ENCODE data around the gene NFX1. TPM values are rescaled to one million over a fixed set of nuclear protein-coding genes. Genes with fewer than 3 reads are reported as not detected.
"Not testable (repeated sequence)": the region's sequence is repeated elsewhere in the genome, so short reads cannot be mapped to it uniquely, and the experiment has no call there.

Gene NFX1
- total RNA-seq, 2 experiments from 2014 or later = 47.4 to 48.2 TPM

DNA sequence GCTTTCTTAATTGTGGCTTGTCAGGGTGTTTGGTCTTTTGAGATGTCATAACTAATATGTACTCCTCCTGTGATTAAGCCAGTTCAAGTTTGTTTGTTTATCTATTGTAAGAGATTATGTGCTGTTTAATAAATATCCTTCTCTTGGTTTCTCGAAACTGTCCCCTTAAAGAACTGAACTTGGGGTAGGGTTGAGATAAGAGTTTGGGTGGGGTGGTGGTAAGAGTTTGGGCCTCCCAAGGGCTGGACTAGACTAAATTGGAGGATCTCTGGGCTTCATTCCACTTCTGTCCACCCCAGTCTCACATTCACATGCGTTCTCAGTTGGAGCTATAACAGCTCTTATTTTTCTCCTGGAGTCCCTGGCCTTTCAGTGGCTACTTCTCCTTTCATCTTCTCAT is 73.8 kb downstream of the NFX1 start:
- no peak for ATAC-seq (ENCODE audit: low read depth)
- Mint-ChIP-seq H3K27ac (no peak overlapping the region), H3K27me3 (no peaks in the 10 kb centered on the region), H3K9me3 (no peaks in the 10 kb centered on the region), H3K4me3 (no peak overlapping the region), H3K36me3 (peaks cover 15% of the 10 kb centered on the region), H3K4me1 (no peaks in the 10 kb centered on the region)
- no peak for DNase-seq
- POLR2A ChIA-PET = no interaction called here

DNA sequence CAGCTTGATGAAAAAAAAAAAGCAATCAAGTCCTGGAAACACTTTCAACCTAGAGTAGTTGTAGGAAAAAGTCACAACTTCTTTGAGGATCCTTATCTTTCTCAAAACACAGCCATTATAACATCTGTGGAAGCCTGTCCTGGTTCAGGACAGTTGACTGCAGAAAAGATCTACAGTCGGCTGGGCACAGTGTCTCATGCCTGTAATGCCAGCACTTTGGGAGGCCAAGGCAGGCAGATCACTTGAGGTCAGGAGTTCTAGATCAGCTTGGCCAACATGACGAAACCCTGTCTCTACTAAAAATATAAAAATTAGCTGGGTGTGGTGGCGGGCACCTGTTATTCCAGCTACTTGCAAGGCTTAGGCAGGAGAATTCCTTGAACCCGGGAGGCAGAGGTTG is 74.5 kb downstream of the NFX1 start:
- H3K4me1 Mint-ChIP-seq; H3K27me3 Mint-ChIP-seq; ATAC-seq (ENCODE audit: low read depth); DNase-seq; H3K4me3 Mint-ChIP-seq; H3K9me3 Mint-ChIP-seq; H3K27ac Mint-ChIP-seq; POLR2A ChIA-PET: not testable (repeated sequence)
- peaks cover 18% of the 10 kb centered on the region for H3K36me3 Mint-ChIP-seq

DNA sequence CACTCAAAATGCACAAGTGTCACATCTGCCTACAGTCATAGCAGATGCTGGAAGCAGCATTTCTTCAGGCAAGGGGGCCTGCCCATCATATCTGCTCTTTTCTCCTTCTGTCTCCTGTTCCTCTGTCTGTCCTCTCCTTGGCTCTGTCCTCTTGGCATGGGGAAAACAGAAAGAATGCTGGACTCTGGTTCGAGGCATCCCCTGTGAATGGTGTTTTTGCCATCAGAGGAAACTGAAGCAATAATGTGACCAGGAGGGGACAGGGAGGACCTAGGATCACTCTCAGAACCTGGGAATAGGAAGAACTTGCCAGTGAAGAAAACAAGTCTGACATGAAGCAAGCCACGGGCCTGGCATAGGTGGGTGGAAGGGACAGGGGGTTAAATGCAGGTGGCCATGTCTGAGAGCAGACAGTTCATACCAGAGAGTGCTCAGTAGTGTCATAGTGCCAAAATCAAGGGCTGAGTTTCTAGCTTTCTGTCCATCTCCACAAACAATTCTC is 76.7 kb downstream of the NFX1 start:
- no peak overlapping the region for H3K4me3 Mint-ChIP-seq
- H3K27me3 Mint-ChIP-seq = no peaks in the 10 kb centered on the region
- H3K9me3 Mint-ChIP-seq = no peaks in the 10 kb centered on the region
- ATAC-seq (ENCODE audit: low read depth) (no peak), DNase-seq (no peak)
- POLR2A ChIA-PET = no interaction called here
- H3K4me1 Mint-ChIP-seq = peaks cover 4% of the 10 kb centered on the region
- peaks cover 18% of the 10 kb centered on the region for H3K36me3 Mint-ChIP-seq
- H3K27ac Mint-ChIP-seq = no peak overlapping the region

DNA sequence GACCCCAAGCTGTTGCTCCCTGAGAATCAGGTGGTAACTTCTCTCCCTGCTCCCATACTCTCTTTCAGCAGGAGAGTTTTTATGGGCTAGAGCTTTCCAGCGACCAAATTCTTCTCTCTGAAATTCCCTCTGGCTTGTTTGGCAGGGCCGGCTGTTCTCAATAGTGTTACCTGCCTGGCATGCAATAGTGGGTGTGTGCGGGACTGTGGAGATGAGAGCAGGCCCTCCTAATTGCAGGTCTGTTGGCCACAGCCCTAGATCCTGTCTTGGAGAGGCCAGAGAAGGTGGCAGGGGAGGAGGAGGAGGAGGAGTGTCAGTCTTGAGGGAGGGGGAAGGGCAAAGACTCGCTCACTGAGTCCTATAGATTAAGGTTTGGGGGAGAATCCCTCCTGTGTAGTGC is 82.6 kb downstream of the NFX1 start:
- Mint-ChIP-seq H3K27ac (no peak overlapping the region), H3K27me3 (no peaks in the 10 kb centered on the region), H3K4me1 (peaks cover 4% of the 10 kb centered on the region), H3K36me3 (peaks cover 2% of the 10 kb centered on the region), H3K9me3 (no peaks in the 10 kb centered on the region), H3K4me3 (no peak overlapping the region)
- DNase-seq (peak; percentile 9), ATAC-seq (ENCODE audit: low read depth) (no peak)
- POLR2A ChIA-PET = no interaction called here

DNA sequence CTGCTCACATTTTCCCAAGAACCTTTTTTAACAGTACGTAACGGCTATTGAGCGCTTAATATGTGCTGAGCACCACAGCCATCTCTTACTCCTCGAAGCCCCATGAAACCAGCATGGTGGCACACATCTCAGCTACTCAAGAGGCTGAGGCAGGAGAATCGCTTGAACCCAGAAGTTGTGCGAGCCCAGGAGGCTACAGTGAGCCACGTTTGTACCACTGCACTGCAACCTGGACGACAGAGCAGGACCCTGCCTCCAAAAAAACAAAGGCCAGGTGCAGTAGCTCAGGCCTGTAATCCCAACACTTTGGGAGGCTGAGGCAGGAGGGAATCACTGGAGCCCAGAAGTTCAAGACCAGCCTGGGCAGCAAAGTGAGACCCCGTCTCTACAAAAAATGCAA is 83.9 kb downstream of the NFX1 start:
- H3K27ac Mint-ChIP-seq = no peak overlapping the region
- no peaks in the 10 kb centered on the region for H3K27me3 Mint-ChIP-seq
- peak; percentile 27 for DNase-seq
- H3K36me3 Mint-ChIP-seq = peaks cover 2% of the 10 kb centered on the region
- peaks cover 4% of the 10 kb centered on the region for H3K4me1 Mint-ChIP-seq
- H3K4me3 Mint-ChIP-seq = no peak overlapping the region
- H3K9me3 Mint-ChIP-seq = no peaks in the 10 kb centered on the region
- POLR2A ChIA-PET = no interaction called here
- no peak for ATAC-seq (ENCODE audit: low read depth)

DNA sequence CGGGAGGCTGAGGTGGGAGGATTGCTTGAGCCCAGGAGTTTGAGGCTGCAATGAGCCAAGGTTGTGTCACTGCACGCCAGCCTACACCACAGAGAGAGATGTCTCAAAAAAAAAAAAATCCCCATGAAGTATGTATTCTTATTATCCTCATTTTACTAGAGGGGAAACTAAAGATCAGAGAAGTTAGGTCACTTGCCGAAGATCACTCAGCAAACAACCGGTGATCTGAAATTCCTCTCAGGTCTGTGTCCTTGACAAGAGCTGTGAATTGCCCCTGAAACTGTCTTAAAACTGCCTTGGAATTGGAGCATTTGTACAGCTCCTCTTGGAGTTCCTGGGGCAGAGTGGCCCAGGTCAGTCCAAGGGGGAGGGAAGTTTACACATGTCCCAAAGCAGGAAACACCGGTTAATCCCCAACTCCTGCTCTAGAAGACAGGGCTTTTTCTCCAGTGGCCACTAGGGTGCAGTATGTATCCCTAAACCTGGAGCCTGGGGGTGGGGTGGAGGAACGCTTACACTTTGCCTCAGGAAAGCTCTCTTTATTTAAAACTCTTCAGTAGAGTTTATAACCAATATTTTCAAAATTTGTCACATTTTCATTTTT is 84.4 kb downstream of the NFX1 start:
- no peak overlapping the region for H3K4me3 Mint-ChIP-seq
- ATAC-seq (ENCODE audit: low read depth) (peak; percentile 78), DNase-seq (peak; percentile 46)
- no peaks in the 10 kb centered on the region for H3K27me3 Mint-ChIP-seq
- peaks cover 4% of the 10 kb centered on the region for H3K4me1 Mint-ChIP-seq
- no peak overlapping the region for H3K27ac Mint-ChIP-seq
- no peaks in the 10 kb centered on the region for H3K36me3 Mint-ChIP-seq
- no peaks in the 10 kb centered on the region for H3K9me3 Mint-ChIP-seq
- POLR2A ChIA-PET = interaction anchor here (0.7 to 1.0 kb wide), 2 partner anchors 92 to 98 kb away, joined by 3 read pairs; no protein-coding TSS in a partner anchor

DNA sequence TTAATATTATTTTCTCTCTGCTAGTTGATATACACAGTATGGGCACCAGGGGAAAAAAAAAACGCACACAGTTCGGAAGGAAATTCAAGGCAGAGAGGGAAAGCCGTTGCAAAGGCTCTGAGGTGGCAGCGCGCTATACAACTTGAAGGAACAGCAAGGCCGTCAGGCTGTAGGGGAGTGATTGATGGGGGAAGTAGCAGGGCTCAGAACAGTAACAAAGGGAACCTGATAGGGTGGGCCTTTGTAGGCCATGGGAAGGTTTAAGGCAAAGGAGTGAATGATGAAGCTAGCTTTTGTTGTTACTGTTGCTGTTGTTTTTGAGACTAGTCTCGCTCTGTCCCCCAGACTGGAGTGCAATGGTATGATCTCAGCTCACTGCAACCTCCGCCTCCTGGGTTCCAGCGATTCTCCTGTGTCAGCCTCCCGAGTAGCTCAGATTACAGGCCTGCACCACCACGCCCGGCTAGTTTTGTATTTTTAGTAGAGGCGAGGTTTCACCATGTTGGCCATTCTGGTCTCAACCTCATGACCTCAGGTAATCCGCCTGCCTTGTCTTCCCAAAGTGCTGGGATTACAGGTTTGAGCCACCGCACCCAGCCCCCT is 85.0 kb downstream of the NFX1 start:
- Mint-ChIP-seq H3K27ac (no peak overlapping the region), H3K4me3 (no peak overlapping the region)
- DNase-seq = peak; percentile 18

DNA sequence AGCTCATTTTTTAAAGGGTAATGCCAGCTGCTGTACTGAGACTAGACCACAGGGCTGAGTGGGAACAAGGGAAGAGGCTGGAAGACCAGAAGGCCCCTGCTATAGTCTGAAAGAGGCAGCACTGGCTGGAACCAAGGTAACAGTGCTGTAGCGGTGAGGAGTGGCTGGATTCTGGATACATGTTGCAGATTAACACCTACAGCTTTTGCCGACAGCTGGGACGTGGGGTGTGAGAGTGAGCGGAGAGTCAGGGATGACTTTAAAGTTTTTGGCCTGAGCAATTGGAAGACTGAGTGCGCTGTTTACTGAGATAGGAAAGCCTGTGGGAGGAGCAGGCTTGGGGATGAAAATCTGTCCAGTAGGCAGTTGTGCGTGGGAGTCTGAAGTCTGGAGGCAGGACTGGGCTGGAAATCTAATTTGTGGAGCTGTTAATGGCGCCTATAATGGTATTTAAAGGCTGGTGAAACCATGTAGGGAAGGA is 85.6 kb downstream of the NFX1 start:
- Mint-ChIP-seq H3K27ac (peak overlapping the region; percentile 5), H3K36me3 (no peaks in the 10 kb centered on the region), H3K27me3 (no peaks in the 10 kb centered on the region), H3K9me3 (no peaks in the 10 kb centered on the region), H3K4me1 (peaks cover 4% of the 10 kb centered on the region), H3K4me3 (no peak overlapping the region)
- ATAC-seq (ENCODE audit: low read depth) (no peak), DNase-seq (no peak)
- POLR2A ChIA-PET = no interaction called here

More for the DNA sequence above, 85.0 kb downstream of the NFX1 start:
- H3K27me3 Mint-ChIP-seq = no peaks in the 10 kb centered on the region
- ATAC-seq (ENCODE audit: low read depth) = peak; percentile 25
- H3K36me3 Mint-ChIP-seq = no peaks in the 10 kb centered on the region
- H3K4me1 Mint-ChIP-seq = peaks cover 4% of the 10 kb centered on the region
- no peaks in the 10 kb centered on the region for H3K9me3 Mint-ChIP-seq
- POLR2A ChIA-PET = interaction anchor here (0.7 to 1.0 kb wide), 2 partner anchors 91 to 98 kb away, joined by 3 read pairs; no protein-coding TSS in a partner anchor

DNA sequence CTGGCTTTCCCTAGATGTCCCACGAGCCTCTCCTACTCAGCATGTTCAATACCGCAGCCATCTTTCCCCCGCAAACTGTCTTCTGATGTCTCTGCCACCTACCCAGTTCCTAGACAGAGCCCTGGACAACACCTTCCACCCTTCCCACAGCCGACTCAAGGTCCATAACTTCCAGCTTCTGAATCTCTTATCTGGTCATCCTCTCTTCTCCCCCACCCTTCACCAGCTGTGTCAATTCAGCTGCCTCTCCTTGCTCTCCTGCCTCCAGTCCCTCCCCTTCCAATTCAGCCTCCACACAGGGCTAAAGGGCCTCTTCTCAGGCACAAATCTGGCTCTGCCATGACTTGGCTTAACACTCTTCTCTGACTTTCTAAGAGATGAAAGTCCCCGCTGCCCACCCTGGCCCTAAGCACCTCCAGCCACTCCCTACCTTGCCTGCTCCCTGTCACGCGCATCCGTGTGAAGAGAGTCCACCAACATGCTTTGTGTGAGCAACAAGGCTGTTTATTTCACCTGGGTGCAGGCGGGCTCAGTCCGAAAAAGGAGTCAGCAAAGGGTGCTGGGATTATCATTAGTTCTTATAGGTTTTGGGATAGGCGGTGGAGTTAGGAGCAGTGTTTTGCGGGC is 86.9 kb downstream of the NFX1 start:
- POLR2A ChIA-PET = no interaction called here
- Mint-ChIP-seq H3K4me1 (no peaks in the 10 kb centered on the region), H3K36me3 (no peaks in the 10 kb centered on the region), H3K4me3 (no peak overlapping the region), H3K27ac (peak overlapping the region; percentile 7), H3K27me3 (peaks cover 2% of the 10 kb centered on the region), H3K9me3 (no peaks in the 10 kb centered on the region)
- ATAC-seq (ENCODE audit: low read depth) = no peak
- peak; percentile 7 for DNase-seq

DNA sequence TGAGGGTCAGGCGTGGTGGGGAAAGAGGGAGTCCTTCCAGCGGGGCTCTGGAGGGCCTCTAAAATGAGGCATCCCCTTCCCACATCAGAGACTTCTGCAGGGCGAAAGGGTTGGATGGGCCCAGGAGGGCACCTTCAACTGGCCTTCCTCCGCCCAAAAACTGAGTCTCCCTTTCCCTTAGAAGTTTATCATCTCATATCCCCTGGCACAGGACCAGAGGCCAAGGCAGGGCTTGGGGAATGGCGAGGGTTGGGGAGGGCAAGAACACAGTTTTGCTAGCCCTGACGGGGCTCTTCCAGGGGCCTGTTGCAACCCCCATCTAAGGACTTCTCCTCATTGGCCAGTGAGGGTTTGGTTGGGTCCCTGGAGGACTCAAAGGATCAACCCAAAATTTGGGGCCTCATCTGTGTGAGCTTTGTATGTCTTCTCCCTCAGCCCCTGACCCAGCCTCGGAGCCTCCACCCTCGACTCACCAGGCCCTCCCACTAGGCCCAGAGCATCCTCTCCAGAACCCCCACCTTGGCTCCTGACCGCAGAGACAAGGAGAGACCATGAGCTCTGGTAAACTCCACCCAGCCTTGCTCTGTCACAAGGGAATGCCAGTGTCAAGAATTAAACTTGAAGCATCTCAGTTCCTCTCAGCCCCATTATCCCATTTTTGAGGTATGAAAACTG is 87.9 kb downstream of the NFX1 start:
- H3K36me3 Mint-ChIP-seq = no peaks in the 10 kb centered on the region
- peaks cover 2% of the 10 kb centered on the region for H3K27me3 Mint-ChIP-seq
- peak; percentile 19 for DNase-seq
- no peaks in the 10 kb centered on the region for H3K4me1 Mint-ChIP-seq
- no peak for ATAC-seq (ENCODE audit: low read depth)
- POLR2A ChIA-PET = no interaction called here
- H3K4me3 Mint-ChIP-seq = no peak overlapping the region
- no peaks in the 10 kb centered on the region for H3K9me3 Mint-ChIP-seq
- H3K27ac Mint-ChIP-seq = no peak overlapping the region

DNA sequence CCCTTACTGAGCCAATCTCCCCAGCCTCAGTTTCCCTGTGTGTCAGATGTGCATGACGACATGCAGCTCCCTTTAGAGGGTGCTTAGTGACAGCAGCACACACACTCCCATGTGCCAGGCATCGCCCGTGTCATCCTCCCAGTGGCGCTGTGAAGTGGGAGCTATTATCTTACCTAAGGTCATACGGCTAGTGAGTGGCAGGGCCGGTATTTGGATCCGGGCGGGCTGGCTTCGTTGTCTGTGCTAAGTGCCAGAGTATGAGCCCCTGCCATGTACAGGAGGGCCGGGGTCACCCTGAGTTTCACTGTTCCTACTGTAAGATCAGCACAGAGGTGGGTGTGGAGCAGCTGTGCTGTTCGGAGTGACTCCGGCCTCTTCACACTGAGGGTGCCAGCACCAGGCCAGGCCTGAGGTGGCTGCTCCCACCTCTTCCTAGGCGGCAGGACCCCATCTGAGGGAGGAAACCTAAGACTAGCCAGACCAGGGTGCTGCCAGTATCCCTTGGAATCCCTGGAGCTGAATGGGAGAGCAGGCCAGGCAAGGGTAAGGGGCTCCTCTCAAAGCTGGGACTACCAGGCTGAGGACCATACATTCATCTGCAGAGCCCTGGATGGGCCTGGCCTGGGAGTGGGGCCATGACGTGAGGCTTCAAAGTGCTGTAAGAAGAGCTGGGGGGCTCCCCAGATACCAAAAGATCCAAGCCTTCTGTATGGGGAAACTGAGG is 89.5 kb downstream of the NFX1 start:
- Mint-ChIP-seq H3K4me1 (no peaks in the 10 kb centered on the region), H3K27me3 (peaks cover 2% of the 10 kb centered on the region), H3K27ac (no peak overlapping the region), H3K9me3 (no peaks in the 10 kb centered on the region), H3K36me3 (no peaks in the 10 kb centered on the region), H3K4me3 (no peak overlapping the region)
- ATAC-seq (ENCODE audit: low read depth) (no peak), DNase-seq (peak; percentile 21)
- POLR2A ChIA-PET = interaction anchor here (0.6 kb wide), 1 partner anchor 10 kb away, joined by 7 read pairs; no protein-coding TSS in a partner anchor

DNA sequence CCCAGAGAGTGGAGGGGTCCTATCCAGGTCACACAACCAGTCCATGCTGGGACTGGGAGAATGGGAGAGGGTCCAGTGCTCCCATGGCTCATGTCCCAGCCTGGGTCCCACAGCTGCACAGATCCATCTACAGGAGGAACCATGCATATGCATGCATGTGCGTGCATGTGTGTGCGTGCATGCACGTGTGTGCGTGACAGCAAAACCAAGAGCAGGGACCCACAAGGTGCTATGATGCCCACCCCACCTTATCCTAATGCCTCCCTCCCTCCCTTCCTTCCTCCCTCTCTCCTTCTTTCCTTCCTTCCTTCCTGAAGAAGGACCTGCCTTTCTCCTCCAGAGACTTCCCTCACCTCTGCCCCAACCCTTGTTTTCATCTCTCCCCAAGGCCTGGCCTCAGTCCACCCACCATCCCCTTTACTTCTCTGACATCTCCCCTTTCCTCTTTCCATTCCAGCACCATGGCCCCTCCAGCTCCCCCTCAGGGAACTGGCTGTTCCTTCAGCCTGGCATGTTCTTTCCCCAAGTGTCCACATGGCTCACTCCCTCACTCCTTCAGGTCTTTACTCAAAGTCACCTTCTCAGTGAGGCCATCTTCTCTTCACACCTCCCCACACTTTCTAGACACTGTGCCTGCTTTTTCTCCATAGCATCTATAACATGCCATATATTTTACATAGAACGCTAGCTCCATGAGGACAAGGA is 90.2 kb downstream of the NFX1 start:
- DNase-seq = peak; percentile 6
- Mint-ChIP-seq H3K36me3 (no peaks in the 10 kb centered on the region), H3K4me3 (no peak overlapping the region), H3K27me3 (peaks cover 2% of the 10 kb centered on the region), H3K4me1 (no peaks in the 10 kb centered on the region), H3K27ac (no peak overlapping the region), H3K9me3 (no peaks in the 10 kb centered on the region)
- POLR2A ChIA-PET = interaction anchor here (0.6 kb wide), 1 partner anchor 9 kb away, joined by 7 read pairs; no protein-coding TSS in a partner anchor
- ATAC-seq (ENCODE audit: low read depth) = no peak
